ENCODE data around the gene ZNF436.

DNA sequence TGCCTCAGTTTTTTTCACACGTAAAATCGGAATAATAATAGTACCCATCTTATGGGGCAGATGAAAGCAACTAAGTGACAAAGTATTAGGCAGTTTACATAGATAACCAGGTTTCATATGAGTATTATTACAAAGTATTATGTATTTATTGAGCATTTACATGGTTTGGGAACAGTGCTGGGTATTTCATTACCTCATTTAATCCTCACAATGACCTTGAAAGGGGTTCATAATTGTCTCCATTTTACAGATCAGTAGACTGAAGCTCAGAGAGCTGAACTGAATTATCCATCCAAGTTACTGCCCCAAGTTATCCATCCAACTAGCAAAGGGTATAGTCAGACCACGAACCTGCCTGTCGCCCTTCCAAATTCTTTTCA, 33.7 kb upstream of the ZNF436 start:
- TF ChIP-seq SMC3 (conservative IDR thresholded peaks at IDR 0.05; ENCODE audit: poor library complexity) = no peak
- TF ChIP-seq EZH2 (IDR thresholded peaks at IDR 0.05; ENCODE audit: borderline replicate concordance, insufficient read depth, low read length, poor library complexity, severe bottlenecking) = no peak
- TF ChIP-seq TAF1 (IDR thresholded peaks at IDR 0.05; ENCODE audit: low read depth) = no peak
- TF ChIP-seq EP300 (conservative IDR thresholded peaks at IDR 0.05; ENCODE audit: poor library complexity, severe bottlenecking) = no peak
- TF ChIP-seq, protein P1, sequence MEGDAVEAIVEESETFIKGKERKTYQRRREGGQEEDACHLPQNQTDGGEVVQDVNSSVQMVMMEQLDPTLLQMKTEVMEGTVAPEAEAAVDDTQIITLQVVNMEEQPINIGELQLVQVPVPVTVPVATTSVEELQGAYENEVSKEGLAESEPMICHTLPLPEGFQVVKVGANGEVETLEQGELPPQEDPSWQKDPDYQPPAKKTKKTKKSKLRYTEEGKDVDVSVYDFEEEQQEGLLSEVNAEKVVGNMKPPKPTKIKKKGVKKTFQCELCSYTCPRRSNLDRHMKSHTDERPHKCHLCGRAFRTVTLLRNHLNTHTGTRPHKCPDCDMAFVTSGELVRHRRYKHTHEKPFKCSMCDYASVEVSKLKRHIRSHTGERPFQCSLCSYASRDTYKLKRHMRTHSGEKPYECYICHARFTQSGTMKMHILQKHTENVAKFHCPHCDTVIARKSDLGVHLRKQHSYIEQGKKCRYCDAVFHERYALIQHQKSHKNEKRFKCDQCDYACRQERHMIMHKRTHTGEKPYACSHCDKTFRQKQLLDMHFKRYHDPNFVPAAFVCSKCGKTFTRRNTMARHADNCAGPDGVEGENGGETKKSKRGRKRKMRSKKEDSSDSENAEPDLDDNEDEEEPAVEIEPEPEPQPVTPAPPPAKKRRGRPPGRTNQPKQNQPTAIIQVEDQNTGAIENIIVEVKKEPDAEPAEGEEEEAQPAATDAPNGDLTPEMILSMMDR (IDR thresholded peaks at IDR 0.05; ENCODE audit: poor library complexity, severe bottlenecking) = no peak
- no peak for TF ChIP-seq POLR2AphosphoS5 (IDR thresholded peaks at IDR 0.05)
- no peak for TF ChIP-seq MXI1 (conservative IDR thresholded peaks at IDR 0.05; ENCODE audit: poor library complexity, severe bottlenecking)
- no peak for TF ChIP-seq RAD21 (conservative IDR thresholded peaks at IDR 0.05)
- TF ChIP-seq, protein P2, sequence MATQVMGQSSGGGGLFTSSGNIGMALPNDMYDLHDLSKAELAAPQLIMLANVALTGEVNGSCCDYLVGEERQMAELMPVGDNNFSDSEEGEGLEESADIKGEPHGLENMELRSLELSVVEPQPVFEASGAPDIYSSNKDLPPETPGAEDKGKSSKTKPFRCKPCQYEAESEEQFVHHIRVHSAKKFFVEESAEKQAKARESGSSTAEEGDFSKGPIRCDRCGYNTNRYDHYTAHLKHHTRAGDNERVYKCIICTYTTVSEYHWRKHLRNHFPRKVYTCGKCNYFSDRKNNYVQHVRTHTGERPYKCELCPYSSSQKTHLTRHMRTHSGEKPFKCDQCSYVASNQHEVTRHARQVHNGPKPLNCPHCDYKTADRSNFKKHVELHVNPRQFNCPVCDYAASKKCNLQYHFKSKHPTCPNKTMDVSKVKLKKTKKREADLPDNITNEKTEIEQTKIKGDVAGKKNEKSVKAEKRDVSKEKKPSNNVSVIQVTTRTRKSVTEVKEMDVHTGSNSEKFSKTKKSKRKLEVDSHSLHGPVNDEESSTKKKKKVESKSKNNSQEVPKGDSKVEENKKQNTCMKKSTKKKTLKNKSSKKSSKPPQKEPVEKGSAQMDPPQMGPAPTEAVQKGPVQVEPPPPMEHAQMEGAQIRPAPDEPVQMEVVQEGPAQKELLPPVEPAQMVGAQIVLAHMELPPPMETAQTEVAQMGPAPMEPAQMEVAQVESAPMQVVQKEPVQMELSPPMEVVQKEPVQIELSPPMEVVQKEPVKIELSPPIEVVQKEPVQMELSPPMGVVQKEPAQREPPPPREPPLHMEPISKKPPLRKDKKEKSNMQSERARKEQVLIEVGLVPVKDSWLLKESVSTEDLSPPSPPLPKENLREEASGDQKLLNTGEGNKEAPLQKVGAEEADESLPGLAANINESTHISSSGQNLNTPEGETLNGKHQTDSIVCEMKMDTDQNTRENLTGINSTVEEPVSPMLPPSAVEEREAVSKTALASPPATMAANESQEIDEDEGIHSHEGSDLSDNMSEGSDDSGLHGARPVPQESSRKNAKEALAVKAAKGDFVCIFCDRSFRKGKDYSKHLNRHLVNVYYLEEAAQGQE (IDR thresholded peaks at IDR 0.05; ENCODE audit: borderline replicate concordance) = no peak

Data from neural cell (in vitro differentiated cells).